AG04450 (cell line): ENCODE results near the gene RPL32. TPM values are rescaled to one million over a fixed set of nuclear protein-coding genes. Genes with fewer than 3 reads are reported as not detected.
"Not testable (repeated sequence)": the region's sequence is repeated elsewhere in the genome, so short reads cannot be mapped to it uniquely, and the experiment has no call there.

Experiments
- CTCF ChIA-PET: fragments of 300-600, 350-600 bp; formaldehyde crosslinking; extraction: SDS; loops from one replicate; lab custom pipeline; 2022; ENCODE audit warnings: antibody characterized with exemption, inconsistent platforms; lab: Charles Lee
- POLR2A ChIA-PET: fragments of 350-600 bp; formaldehyde crosslinking; extraction: SDS; loops from one replicate; lab custom pipeline; 2021; ENCODE audit warnings: antibody characterized with exemption, inconsistent platforms; lab: Yijun Ruan, JAX
- DNase-seq: peaks from one replicate; pipeline ENCODE4 v3.0.0-alpha.2; 2011; ENCODE audit warnings: low read depth, low spot score
- H3K27ac ChIP-seq: one replicate; pipeline ENCODE4 v1.5.1; 2012; ENCODE audit warnings: low read depth, low read length, control low read depth
- H3K27me3 ChIP-seq: one replicate; pipeline ENCODE4 v1.6.0; 2012; ENCODE audit warnings: low read length; ENCODE audit not compliant: control insufficient read depth, insufficient read depth
- H3K4me3 ChIP-seq: 2 replicates; pipeline ENCODE4 v1.5.1; 2011; ENCODE audit warnings: mild to moderate bottlenecking, low read depth, low read length, control low read depth
- H3K9me3 ChIP-seq: 2 replicates; pipeline ENCODE4 v1.5.1; 2012; ENCODE audit warnings: low read length; ENCODE audit not compliant: control insufficient read depth, insufficient read depth
- CTCF ChIP-seq: IDR thresholded peaks from 2 replicates; pipeline ENCODE4 v1.5.1; 2011; ENCODE audit warnings: low read depth, low read length, control low read depth, inconsistent platforms
- polyA plus RNA-seq: library from polyadenylated mRNA; depleted of rRNA; stranded (reverse); fragments of >200 nt; gene quantifications from 2 replicates; pipeline ENCODE4 v1.2.3, GENCODE V29; 2011

RPL32 gene
- polyA plus RNA-seq, 1 experiment = 3,211 TPM

- H3K27me3 ChIP-seq = no peaks in the 10 kb centered on the region
- no peak overlapping the region for H3K27ac ChIP-seq
- DNase-seq = no peak
- CTCF ChIA-PET = interaction anchor here (1.4 to 2.8 kb wide), 13 partner anchors 9 to 183 kb away, joined by 4 to 28 read pairs (median 8); partner anchors contain the start of gene CAND2
- no peaks in the 10 kb centered on the region; the same call in 1 of the 2 replicates for H3K9me3 ChIP-seq
- H3K4me3 ChIP-seq = no peak overlapping the region
- TF ChIP-seq CTCF = no peak
- POLR2A ChIA-PET = interaction anchor here (1.8 to 2.4 kb wide), 2 partner anchors 9 to 11 kb away, joined by 8 to 16 read pairs; no protein-coding TSS in a partner anchor
These were observed 1.1 kb upstream of the RPL32 start for GRCh38 chr3:12842469-12842868.

GRCh38 chr3:12841970-12842328 lies 584 bp upstream of the RPL32 start:
- ChIA-PET POLR2A (interaction anchor here (0.6 to 2.4 kb wide), 6 partner anchors 10 to 125 kb away, joined by 3 to 16 read pairs (median 7); no protein-coding TSS in a partner anchor), CTCF (interaction anchor here (0.6 to 2.8 kb wide), 27 partner anchors 9 to 358 kb away, joined by 3 to 28 read pairs (median 5); partner anchors contain the start of genes CAND2 and TSEN2)
- no peaks in the 10 kb centered on the region; the same call in 1 of the 2 replicates for H3K9me3 ChIP-seq
- H3K4me3 ChIP-seq = peak overlapping the region; percentile 29; the same call in 1 of the 2 replicates
- H3K27ac ChIP-seq = no peak overlapping the region
- H3K27me3 ChIP-seq = no peaks in the 10 kb centered on the region
- DNase-seq = no peak
- TF ChIP-seq CTCF = no peak

- no peak for DNase-seq
- ChIA-PET CTCF (interaction anchor here (0.8 to 2.8 kb wide), 11 partner anchors 8 to 180 kb away, joined by 3 to 18 read pairs (median 6); partner anchors contain the start of gene CAND2), POLR2A (interaction anchor here (1.7 to 2.4 kb wide), 4 partner anchors 9 to 46 kb away, joined by 6 to 16 read pairs (median 9); no protein-coding TSS in a partner anchor)
- no peaks in the 10 kb centered on the region; the same call in 1 of the 2 replicates for H3K9me3 ChIP-seq
- peak overlapping the region; percentile 98 for H3K4me3 ChIP-seq
- H3K27me3 ChIP-seq = no peaks in the 10 kb centered on the region
- peak overlapping the region; percentile 87 for H3K27ac ChIP-seq
- TF ChIP-seq CTCF = no peak
These were observed 695 bp downstream of the RPL32 start for GRCh38 chr3:12840591-12841148.

- H3K4me3 ChIP-seq = peak overlapping the region; percentile 98
- not testable (repeated sequence) for H3K27me3 ChIP-seq, DNase-seq, H3K9me3 ChIP-seq, H3K27ac ChIP-seq
- ChIA-PET CTCF (interaction anchor here (0.7 to 1.8 kb wide), 4 partner anchors 10 to 179 kb away, joined by 3 to 5 read pairs (median 4); no protein-coding TSS in a partner anchor), POLR2A (interaction anchor here (2.0 kb wide), 1 partner anchor 30 kb away, joined by 10 read pairs; no protein-coding TSS in a partner anchor)
These were observed 1.2 kb downstream of the RPL32 start for GRCh38 chr3:12840148-12840547.

- ChIA-PET POLR2A (interaction anchor here (0.6 to 0.7 kb wide), 2 partner anchors 12 to 42 kb away, joined by 3 read pairs; no protein-coding TSS in a partner anchor), CTCF (interaction anchor here (0.7 to 1.4 kb wide), 2 partner anchors 9 to 53 kb away, joined by 3 to 4 read pairs; no protein-coding TSS in a partner anchor)
- DNase-seq = no peak
- no peak for TF ChIP-seq CTCF
- no peaks in the 10 kb centered on the region; the same call in 1 of the 2 replicates for H3K9me3 ChIP-seq
- H3K27me3 ChIP-seq = no peaks in the 10 kb centered on the region
- no peak overlapping the region for H3K27ac ChIP-seq
- peak overlapping the region; percentile 98 for H3K4me3 ChIP-seq
These were observed 2.0 kb downstream of the RPL32 start for GRCh38 chr3:12839156-12839946.
